Progenitor cell of endocrine pancreas (in vitro differentiated cells): ENCODE results near the gene ABHD1. TPM values are rescaled to one million over a fixed set of nuclear protein-coding genes. Genes with fewer than 3 reads are reported as not detected.

Experiments
- DNase-seq: peaks from one replicate; pipeline ENCODE4 v3.0.0; 2021; ENCODE audit warnings: low spot score; ENCODE audit not compliant: unreplicated experiment
- H3K27ac Mint-ChIP-seq: 2 replicates; pipeline ENCODE4 v1.8.0; 2021; ENCODE audit warnings: mild to moderate bottlenecking, moderate library complexity, mixed read lengths
- H3K27me3 Mint-ChIP-seq: 2 replicates; pipeline ENCODE4 v1.8.0; 2021; ENCODE audit warnings: mixed read lengths
- H3K36me3 Mint-ChIP-seq: 2 replicates; pipeline ENCODE4 v1.8.0; 2022; ENCODE audit warnings: mixed read lengths; ENCODE audit not compliant: insufficient read depth
- H3K4me1 Mint-ChIP-seq: 2 replicates; pipeline ENCODE4 v1.8.0; 2021; ENCODE audit warnings: low read depth, mixed read lengths
- H3K4me3 Mint-ChIP-seq: 2 replicates; pipeline ENCODE4 v1.8.0; 2021; ENCODE audit warnings: low read depth, mild to moderate bottlenecking, moderate library complexity, mixed read lengths
- H3K9me3 Mint-ChIP-seq: 2 replicates; pipeline ENCODE4 v1.8.0; 2021; ENCODE audit warnings: low read depth, mixed read lengths
- CTCF ChIP-seq: fragments of 200-600 bp; sonication (generic); IDR thresholded peaks from one replicate; pipeline ENCODE4 v1.5.0; 2021; ENCODE audit warnings: antibody characterized with exemption, mild to moderate bottlenecking; ENCODE audit not compliant: unreplicated experiment
- total RNA-seq: library from RNA; stranded (reverse); gene quantifications from 2 replicates; pipeline ENCODE4 v1.2.1, GENCODE V29; 2021

The ABHD1 gene
- total RNA-seq, 1 donor from 2014 or later, result 0.34 TPM

- TF ChIP-seq CTCF, result no peak
- Mint-ChIP-seq H3K36me3 (no peaks in the 10 kb centered on the region), H3K4me1 (peaks cover 7% of the 10 kb centered on the region), H3K9me3 (no peaks in the 10 kb centered on the region), H3K27me3 (peaks cover 27% of the 10 kb centered on the region), H3K27ac (no peak overlapping the region), H3K4me3 (no peak overlapping the region)
- no peak for DNase-seq
These were observed 35.0 kb upstream of the ABHD1 start for GRCh38 chr2:27088634-27089033.

DNA sequence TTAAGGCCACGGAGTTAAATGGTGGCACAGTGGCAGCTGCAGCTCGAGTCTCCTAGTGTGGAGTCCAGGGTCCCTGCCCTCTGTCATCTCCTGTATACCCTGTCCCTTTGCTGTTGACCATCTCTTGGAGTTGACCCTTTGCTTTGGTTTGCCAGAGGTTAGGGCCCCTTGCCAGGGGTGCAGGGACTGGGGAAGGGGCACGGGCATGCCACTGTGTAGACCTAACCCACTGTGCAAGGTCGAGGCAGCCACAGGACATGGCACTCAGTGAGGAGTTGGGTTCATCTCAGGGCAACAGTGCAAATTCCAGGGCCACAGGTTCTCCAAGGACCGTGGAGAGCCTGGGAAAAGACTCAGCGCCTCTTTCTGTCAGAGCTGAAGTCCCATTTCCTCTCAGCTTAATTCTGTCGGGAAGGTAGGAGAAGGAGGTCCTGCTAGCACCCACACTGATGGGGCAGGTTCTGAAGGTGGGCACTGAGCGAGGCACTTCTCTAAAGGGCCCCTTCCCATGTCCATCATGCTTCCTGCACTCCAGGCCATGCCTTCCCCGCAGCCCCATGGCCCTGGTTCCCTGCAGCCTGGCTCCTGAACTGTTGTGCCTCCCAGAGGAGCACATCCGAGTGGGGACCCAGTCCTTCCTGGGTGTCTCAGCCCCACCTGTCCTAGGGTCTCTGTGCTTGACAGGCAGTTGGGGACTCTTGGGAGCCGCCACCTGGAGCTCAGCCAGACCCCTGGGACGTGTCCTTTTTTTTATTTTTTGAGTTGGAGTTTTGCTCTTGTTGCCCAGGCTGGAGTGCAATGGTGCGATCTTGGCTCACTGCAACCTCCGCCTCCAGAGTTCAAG is 34.3 kb upstream of the ABHD1 start:
- peaks cover 7% of the 10 kb centered on the region for H3K4me1 Mint-ChIP-seq
- TF ChIP-seq CTCF, result no peak
- H3K27ac Mint-ChIP-seq, result no peak overlapping the region
- no peaks in the 10 kb centered on the region for H3K9me3 Mint-ChIP-seq
- no peak for DNase-seq
- H3K36me3 Mint-ChIP-seq, result no peaks in the 10 kb centered on the region
- H3K4me3 Mint-ChIP-seq, result no peak overlapping the region
- peaks cover 26% of the 10 kb centered on the region for H3K27me3 Mint-ChIP-seq

DNA sequence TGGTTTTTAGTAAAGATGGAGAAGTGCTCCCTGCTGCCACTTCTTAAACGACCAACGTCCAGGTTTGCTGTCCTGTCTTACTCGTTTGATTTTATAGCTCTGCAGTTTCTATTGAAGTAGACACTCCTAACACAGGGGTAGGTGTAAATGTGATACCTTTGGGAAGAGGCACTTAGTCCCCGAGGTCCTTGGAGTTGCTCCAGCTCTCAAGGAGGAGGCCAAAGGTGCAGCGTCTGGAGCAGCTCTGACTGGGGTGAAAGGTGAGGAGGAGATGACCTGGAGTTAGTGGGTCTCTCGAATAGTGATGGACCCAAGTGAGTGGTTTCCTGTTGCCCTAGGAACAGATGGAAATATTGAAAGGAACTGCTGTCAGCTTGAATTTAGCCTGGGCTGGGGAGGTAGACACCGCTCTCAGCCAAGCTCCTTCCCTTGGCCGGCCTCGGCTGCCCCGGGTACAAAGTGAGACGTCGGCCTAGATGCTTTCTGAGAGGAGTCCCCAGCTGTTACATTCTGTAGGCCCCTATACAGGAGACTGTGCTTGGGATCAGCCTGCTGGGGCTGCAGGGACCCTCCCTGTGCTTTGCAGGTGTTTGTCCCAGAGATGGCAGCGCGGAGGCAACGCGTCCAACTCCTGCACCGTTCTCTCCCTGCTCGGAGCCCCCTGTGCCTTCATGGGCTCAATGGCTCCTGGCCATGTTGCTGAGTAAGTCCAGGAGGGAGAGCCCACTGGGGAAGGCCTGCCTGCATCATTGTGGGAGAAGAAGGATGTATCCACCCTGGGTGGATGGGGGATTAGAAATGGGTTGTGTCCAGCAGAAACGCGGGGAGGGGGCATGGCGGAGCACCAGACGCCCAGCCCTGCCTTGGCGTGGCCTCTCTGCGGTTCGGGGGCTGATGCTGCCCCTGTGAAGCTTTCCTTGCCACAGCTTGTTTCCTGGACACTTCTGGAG is 31.6 kb upstream of the ABHD1 start:
- Mint-ChIP-seq H3K27ac (peak overlapping the region; percentile 43), H3K36me3 (no peaks in the 10 kb centered on the region), H3K9me3 (no peaks in the 10 kb centered on the region), H3K27me3 (peaks cover 14% of the 10 kb centered on the region), H3K4me1 (peaks cover 8% of the 10 kb centered on the region), H3K4me3 (no peak overlapping the region)
- TF ChIP-seq CTCF, result no peak
- no peak for DNase-seq

DNA sequence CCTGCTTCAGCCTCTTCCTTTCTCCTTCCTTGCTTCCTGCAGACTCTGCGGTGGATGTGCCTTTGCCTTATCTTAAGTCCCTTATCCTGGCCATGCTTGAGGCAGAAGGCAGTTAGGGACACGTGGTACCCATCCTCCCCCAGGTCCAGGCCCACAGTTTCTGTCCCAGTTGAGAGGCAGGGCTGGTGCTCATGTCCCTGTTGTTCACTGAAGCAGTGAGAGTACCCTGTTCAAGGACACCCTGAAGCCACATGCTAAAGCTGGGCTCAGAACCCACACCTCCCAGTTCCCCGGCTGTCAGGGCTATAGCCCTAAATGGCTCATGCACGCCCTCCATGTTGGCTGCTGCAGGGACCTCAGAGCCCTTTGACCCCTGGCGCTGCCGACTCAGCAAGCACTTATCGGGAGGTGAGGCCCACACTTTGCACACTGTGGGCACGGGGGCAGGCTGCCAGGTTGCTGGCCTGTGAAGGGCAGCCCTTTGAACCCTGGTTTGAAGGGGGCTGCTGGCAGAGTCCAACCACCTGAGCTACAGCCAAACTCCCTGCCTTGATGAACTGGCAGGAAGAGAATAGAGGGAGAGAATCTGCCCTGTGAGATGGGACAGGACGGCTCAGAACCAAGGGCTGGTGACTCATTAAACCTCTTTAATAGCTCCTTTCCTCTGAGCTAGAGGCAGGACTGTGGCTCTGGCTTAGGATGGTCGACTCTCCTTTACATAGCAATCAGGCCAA is 30.8 kb upstream of the ABHD1 start:
- Mint-ChIP-seq H3K36me3 (no peaks in the 10 kb centered on the region), H3K4me1 (peaks cover 6% of the 10 kb centered on the region), H3K9me3 (no peaks in the 10 kb centered on the region), H3K27ac (no peak overlapping the region), H3K27me3 (peaks cover 5% of the 10 kb centered on the region), H3K4me3 (no peak overlapping the region)
- no peak for DNase-seq
- TF ChIP-seq CTCF, result no peak
